WERI-Rb-1 (cell line): ENCODE measurements around the gene AUH.
A peak's percentile ranks its signal among the peaks of the same experiment; 100 is the strongest.

Experiments
- DNase-seq: peaks from one replicate; pipeline ENCODE4 v3.0.0-alpha.2; 2020
- H3K27ac ChIP-seq: fragments of 250-450 bp; sonication (Bioruptor Pico); 2 replicates; pipeline ENCODE4 v1.5.1; 2020; ENCODE audit warnings: mild to moderate bottlenecking, moderate library complexity
- H3K27me3 ChIP-seq: fragments of 250-450 bp; sonication (Bioruptor Pico); 2 replicates; pipeline ENCODE4 v1.5.1; 2021; ENCODE audit warnings: mild to moderate bottlenecking, low read depth, moderate library complexity; ENCODE audit not compliant: insufficient read depth, severe bottlenecking
- H3K36me3 ChIP-seq: fragments of 250-450 bp; sonication (Bioruptor Pico); 2 replicates; pipeline ENCODE4 v1.5.1; 2020; ENCODE audit warnings: mild to moderate bottlenecking, moderate library complexity
- H3K4me3 ChIP-seq: 2 replicates; pipeline ENCODE4 v1.5.1; 2011; ENCODE audit warnings: low read depth, mild to moderate bottlenecking, control low read depth, low read length
- H3K9me3 ChIP-seq: fragments of 250-450 bp; sonication (Bioruptor Pico); 2 replicates; pipeline ENCODE4 v1.5.1; 2021; ENCODE audit warnings: mild to moderate bottlenecking, moderate library complexity; ENCODE audit not compliant: severe bottlenecking
- TF ChIP-seq, protein P1 (sequence below): IDR thresholded peaks from 2 replicates; pipeline ENCODE4 v1.5.1; 2011; ENCODE audit warnings: low read depth, mild to moderate bottlenecking, control low read depth, inconsistent platforms, low read length

Gene AUH

DNA sequence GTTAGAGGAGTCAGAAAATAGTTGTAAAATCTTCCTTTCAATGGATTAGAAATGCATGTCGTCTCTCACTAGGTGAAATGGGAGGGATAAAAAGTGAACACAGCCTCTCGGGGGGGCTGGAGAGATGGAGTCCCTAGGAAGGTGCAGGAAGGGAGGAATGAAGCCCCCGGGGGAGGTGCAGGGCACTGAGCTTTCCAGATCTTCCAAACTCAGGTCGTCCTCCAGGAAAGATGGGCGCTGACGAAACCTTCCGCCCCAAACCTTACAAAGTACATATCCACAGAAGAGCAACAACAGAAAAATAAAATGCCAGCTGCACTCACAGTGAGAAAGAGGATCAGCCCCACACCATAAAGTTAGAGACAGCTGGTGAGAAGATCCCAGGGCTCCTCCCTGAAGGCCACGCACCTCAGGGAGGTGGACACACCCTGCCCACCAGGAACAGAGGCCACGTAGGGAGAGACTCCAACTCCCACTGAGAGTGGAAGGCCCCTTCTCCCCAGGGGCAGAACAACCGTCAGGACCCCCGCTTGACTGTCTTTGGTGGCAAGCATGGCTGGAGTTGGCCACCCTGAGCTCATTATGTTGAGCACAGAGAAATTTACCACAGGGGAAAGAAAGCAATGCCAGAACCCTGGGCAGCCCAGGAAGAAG is 174.3 kb downstream of the AUH start:
- H3K27ac ChIP-seq = no peak overlapping the region
- no peak for DNase-seq
- H3K9me3 ChIP-seq = no peaks in the 10 kb centered on the region
- no peaks in the 10 kb centered on the region for H3K36me3 ChIP-seq
- H3K4me3 ChIP-seq = no peak overlapping the region
- H3K27me3 ChIP-seq = no peaks in the 10 kb centered on the region
- TF ChIP-seq, protein P1, sequence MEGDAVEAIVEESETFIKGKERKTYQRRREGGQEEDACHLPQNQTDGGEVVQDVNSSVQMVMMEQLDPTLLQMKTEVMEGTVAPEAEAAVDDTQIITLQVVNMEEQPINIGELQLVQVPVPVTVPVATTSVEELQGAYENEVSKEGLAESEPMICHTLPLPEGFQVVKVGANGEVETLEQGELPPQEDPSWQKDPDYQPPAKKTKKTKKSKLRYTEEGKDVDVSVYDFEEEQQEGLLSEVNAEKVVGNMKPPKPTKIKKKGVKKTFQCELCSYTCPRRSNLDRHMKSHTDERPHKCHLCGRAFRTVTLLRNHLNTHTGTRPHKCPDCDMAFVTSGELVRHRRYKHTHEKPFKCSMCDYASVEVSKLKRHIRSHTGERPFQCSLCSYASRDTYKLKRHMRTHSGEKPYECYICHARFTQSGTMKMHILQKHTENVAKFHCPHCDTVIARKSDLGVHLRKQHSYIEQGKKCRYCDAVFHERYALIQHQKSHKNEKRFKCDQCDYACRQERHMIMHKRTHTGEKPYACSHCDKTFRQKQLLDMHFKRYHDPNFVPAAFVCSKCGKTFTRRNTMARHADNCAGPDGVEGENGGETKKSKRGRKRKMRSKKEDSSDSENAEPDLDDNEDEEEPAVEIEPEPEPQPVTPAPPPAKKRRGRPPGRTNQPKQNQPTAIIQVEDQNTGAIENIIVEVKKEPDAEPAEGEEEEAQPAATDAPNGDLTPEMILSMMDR = no peak

DNA sequence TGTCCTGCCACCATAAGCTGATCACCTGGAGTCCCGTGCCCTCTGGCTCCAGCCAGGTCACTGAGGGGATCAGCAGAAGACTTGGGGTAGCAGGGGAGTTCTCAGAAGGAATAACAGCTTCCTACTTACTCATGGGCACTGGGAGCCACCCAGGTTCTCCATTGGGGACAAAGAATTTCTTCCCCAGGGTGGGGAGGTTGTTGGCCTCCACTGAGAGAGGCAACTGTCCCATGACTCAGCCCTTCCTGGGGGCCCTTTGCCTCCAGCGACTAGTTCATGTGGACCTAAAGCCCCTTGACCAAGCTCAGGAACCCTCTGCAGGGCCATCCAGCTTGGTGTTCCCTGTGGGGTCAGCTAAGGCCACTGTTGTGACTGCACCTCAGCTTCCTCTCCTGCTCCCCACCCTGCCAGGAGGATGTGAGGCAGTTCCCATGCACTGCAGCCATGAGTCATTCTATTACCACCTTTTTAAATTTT is 175.0 kb downstream of the AUH start:
- Histone ChIP-seq H3K36me3 (no peaks in the 10 kb centered on the region), H3K9me3 (no peaks in the 10 kb centered on the region), H3K4me3 (no peak overlapping the region), H3K27ac (no peak overlapping the region), H3K27me3 (no peaks in the 10 kb centered on the region)
- TF ChIP-seq, protein P1 = no peak
- no peak for DNase-seq

DNA sequence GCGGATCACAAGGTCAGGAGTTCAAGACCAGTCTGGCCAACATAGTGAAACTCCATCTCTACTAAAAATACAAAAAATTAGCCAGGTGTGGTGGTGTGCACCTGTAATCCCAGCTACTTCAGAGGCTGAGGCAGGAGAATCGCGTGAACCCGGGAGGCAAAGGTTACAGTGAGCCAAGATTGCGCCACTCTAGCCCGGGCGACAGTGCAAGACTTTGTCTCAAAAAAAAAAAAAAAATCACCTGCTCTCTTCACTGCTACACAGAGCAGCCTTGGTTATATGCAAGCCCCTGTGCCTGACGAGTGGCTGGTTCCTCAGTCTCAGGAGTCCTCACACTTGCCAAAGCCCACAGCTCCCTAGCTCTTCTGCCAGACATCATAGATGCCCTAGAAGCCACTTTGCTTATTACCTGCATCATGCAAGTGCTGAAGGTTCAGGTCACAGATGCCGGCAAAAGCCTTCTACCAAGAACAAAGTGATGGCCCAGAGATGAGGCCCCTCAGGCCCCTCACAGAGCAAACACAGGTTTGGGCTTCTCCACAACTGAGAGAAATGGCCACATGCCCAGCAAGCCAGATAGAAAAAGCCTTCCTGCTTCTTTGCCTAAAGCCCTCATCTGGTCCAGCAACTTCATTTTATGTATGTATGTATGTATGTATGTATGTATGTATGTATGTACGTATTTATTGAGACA is 176.4 kb downstream of the AUH start:
- Histone ChIP-seq H3K4me3 (no peak overlapping the region), H3K9me3 (no peaks in the 10 kb centered on the region), H3K36me3 (no peaks in the 10 kb centered on the region), H3K27ac (no peak overlapping the region), H3K27me3 (no peaks in the 10 kb centered on the region)
- no peak for DNase-seq
- TF ChIP-seq, protein P1 = no peak

DNA sequence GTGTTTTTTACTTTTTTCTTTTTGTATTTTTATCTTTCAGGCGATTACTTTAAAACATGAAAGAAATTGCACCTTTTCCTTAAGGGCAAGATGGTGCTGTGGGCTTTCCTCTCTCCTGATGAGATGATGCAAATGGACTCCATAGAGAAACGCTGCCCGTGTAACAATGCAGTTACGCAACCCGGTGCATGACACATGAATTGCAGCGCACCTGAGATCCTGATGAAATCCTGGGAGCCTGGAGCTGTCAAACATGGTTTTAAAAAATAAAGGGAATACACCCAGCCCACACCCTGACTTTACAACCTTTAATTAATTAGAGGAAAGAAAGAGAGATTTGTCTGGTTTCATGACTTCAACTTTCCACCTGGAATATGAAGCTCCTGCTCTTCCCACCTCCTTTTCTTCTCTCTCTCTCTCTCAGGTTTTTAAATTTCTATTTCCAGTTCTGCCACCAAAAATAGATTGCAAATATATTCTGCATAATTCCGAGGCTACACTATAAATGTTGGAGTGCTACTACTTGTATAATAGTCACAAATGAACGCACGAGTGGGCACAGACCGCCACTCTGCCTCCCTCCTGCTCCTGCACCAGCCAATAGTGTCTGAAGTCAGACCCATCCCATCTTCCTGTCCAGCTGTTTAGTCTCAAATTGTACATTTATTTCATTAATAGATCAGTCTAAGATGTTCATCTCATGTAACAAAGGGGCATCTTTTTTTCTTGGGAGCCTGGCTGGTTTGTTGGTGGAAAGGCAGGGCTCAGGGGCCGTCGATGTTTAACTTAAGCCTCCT is 179.1 kb downstream of the AUH start:
- Histone ChIP-seq H3K9me3 (no peaks in the 10 kb centered on the region), H3K27me3 (no peaks in the 10 kb centered on the region), H3K27ac (no peak overlapping the region), H3K4me3 (no peak overlapping the region), H3K36me3 (no peaks in the 10 kb centered on the region)
- TF ChIP-seq, protein P1 = peak; percentile 27; the same call in 1 of the 2 replicates
- DNase-seq = no peak

DNA sequence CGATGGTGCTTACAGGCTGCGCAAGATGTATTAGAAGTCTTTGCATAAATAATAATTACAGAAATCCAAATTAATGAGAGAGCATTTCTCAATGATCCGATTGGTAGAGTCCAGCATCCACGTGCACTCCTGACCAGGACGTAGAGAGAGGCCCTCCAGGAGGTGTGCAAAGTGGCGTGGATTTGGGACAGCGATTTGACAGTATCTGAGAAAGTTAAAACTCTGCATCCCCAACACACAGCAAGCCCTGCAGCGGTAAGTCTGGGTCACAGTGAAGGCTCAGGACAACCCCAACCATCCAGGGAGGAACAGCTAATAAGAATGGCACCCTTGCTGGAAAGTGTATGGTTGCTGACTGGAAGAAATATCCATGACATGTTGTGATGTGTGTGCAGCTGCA is 180.2 kb downstream of the AUH start:
- Histone ChIP-seq H3K4me3 (no peak overlapping the region), H3K27ac (no peak overlapping the region), H3K36me3 (no peaks in the 10 kb centered on the region), H3K27me3 (no peaks in the 10 kb centered on the region), H3K9me3 (no peaks in the 10 kb centered on the region)
- no peak for DNase-seq
- TF ChIP-seq, protein P1 = no peak
